Measurements from ENCODE around the gene LTA4H.
"Not testable (repeated sequence)": the region's sequence is repeated elsewhere in the genome, so short reads cannot be mapped to it uniquely, and the experiment has no call there.

The LTA4H gene

GRCh38 chr12:95970905-95971304 lies 64.5 kb downstream of the LTA4H start:
- Histone ChIP-seq H3K4me3 (ENCODE audit: low read depth, low read length) (no peak overlapping the region), H3K9me3 (ENCODE audit: control insufficient read depth, insufficient read depth, low read depth, low read length) (no peaks in the 10 kb centered on the region), H3K27ac (ENCODE audit: low read depth, low read length) (no peak overlapping the region), H3K4me1 (ENCODE audit: control insufficient read depth, insufficient read depth, low read length) (peaks cover 5% of the 10 kb centered on the region), H3K36me3 (ENCODE audit: control insufficient read depth, insufficient read depth, low read length) (no peaks in the 10 kb centered on the region), H3K9ac (ENCODE audit: low read length) (no peak overlapping the region), H3K27me3 (ENCODE audit: control insufficient read depth, insufficient read depth, low read length) (no peaks in the 10 kb centered on the region)

- H3K36me3 ChIP-seq (ENCODE audit: control insufficient read depth, insufficient read depth, low read length); H3K9me3 ChIP-seq (ENCODE audit: control insufficient read depth, insufficient read depth, low read depth, low read length); H3K9ac ChIP-seq (ENCODE audit: low read length); H3K27me3 ChIP-seq (ENCODE audit: control insufficient read depth, insufficient read depth, low read length); H3K27ac ChIP-seq (ENCODE audit: low read depth, low read length); H3K4me3 ChIP-seq (ENCODE audit: low read depth, low read length); H3K4me1 ChIP-seq (ENCODE audit: control insufficient read depth, insufficient read depth, low read length): not testable (repeated sequence)
These were observed 66.3 kb downstream of the LTA4H start for GRCh38 chr12:95969116-95969515.

GRCh38 chr12:95967301-95967700 lies 68.1 kb downstream of the LTA4H start:
- H3K27ac ChIP-seq (ENCODE audit: low read depth, low read length): no peak overlapping the region

GRCh38 chr12:95966287-95966870 lies 69.0 kb downstream of the LTA4H start:
- no peak overlapping the region for H3K27ac ChIP-seq (ENCODE audit: low read depth, low read length)
- peaks cover 5% of the 10 kb centered on the region for H3K4me1 ChIP-seq (ENCODE audit: control insufficient read depth, insufficient read depth, low read length)
- H3K9me3 ChIP-seq (ENCODE audit: control insufficient read depth, insufficient read depth, low read depth, low read length): no peaks in the 10 kb centered on the region
- no peaks in the 10 kb centered on the region for H3K27me3 ChIP-seq (ENCODE audit: control insufficient read depth, insufficient read depth, low read length)
- no peak overlapping the region for H3K4me3 ChIP-seq (ENCODE audit: low read depth, low read length)
- H3K36me3 ChIP-seq (ENCODE audit: control insufficient read depth, insufficient read depth, low read length): no peaks in the 10 kb centered on the region
- H3K9ac ChIP-seq (ENCODE audit: low read length): no peak overlapping the region

More at GRCh38 chr12:95967301-95967700, 68.1 kb downstream of the LTA4H start:
- Histone ChIP-seq H3K36me3 (ENCODE audit: control insufficient read depth, insufficient read depth, low read length) (no peaks in the 10 kb centered on the region), H3K4me1 (ENCODE audit: control insufficient read depth, insufficient read depth, low read length) (peaks cover 5% of the 10 kb centered on the region), H3K9me3 (ENCODE audit: control insufficient read depth, insufficient read depth, low read depth, low read length) (no peaks in the 10 kb centered on the region), H3K4me3 (ENCODE audit: low read depth, low read length) (no peak overlapping the region), H3K9ac (ENCODE audit: low read length) (no peak overlapping the region), H3K27me3 (ENCODE audit: control insufficient read depth, insufficient read depth, low read length) (no peaks in the 10 kb centered on the region)

DNA sequence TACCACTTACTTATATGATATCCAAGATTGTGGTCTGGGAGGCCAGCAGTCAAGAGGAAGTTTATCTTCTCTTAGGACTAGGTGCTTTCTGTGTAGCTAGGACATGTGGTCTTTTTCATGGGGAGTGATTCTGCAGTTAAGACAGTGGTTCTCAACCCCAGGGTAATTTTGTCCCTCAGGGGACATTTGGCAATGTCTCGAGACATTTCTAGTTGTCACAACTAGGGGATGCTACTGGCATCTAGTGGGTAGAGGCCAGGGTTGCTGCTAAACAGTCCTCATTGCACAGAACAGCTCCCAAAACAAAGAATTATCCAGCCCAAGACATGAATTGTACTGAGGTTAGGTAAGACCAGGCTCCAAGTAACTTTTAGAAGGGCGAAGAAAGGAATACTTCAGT lies 72.3 kb downstream of the LTA4H start:
- Histone ChIP-seq H3K9me3 (ENCODE audit: control insufficient read depth, insufficient read depth, low read depth, low read length) (no peaks in the 10 kb centered on the region), H3K4me3 (ENCODE audit: low read depth, low read length) (no peak overlapping the region), H3K9ac (ENCODE audit: low read length) (no peak overlapping the region), H3K27me3 (ENCODE audit: control insufficient read depth, insufficient read depth, low read length) (no peaks in the 10 kb centered on the region), H3K4me1 (ENCODE audit: control insufficient read depth, insufficient read depth, low read length) (no peaks in the 10 kb centered on the region), H3K36me3 (ENCODE audit: control insufficient read depth, insufficient read depth, low read length) (no peaks in the 10 kb centered on the region), H3K27ac (ENCODE audit: low read depth, low read length) (no peak overlapping the region)

DNA sequence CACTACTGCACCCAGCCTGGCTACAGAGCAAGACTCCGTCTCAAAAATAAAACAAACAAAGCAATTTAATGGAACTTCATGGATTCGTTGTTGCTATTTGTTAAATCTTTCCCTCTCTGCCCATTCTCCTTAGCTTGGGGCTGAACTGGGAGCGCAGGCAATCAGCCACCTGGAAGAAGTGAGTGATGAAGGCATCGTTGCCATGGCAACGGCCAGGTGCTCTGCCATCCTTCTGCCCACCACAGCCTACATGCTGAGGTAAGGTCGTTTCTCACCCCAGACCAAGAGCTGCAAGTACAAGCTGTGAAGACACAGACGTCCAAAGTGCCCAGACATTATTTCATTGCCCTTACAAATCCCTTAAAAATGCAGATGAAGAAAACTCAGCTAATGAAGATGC lies 73.2 kb downstream of the LTA4H start:
- H3K9me3 ChIP-seq (ENCODE audit: control insufficient read depth, insufficient read depth, low read depth, low read length): no peaks in the 10 kb centered on the region
- no peak overlapping the region for H3K27ac ChIP-seq (ENCODE audit: low read depth, low read length)
- no peak overlapping the region for H3K4me3 ChIP-seq (ENCODE audit: low read depth, low read length)
- H3K4me1 ChIP-seq (ENCODE audit: control insufficient read depth, insufficient read depth, low read length): no peaks in the 10 kb centered on the region
- no peaks in the 10 kb centered on the region for H3K27me3 ChIP-seq (ENCODE audit: control insufficient read depth, insufficient read depth, low read length)
- H3K36me3 ChIP-seq (ENCODE audit: control insufficient read depth, insufficient read depth, low read length): no peaks in the 10 kb centered on the region
- no peak overlapping the region for H3K9ac ChIP-seq (ENCODE audit: low read length)

DNA sequence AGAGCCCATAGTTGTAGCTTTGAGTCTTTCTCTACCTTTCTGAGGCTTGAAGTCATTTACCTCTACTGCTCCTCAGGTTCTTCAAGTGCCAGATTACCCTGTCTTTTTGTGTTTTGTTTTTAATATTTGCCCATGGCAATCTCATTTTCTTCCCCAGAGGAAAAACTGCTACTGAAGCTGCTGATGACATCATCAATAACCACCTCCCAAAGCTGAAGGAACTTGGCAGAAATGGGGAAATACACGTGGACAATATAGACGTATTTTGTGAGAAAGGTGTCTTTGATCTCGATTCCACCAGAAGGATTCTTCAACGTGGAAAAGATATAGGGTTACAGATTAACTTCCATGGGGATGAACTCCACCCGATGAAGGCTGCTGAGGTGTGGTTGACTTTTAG lies 75.1 kb downstream of the LTA4H start:
- Histone ChIP-seq H3K36me3 (ENCODE audit: control insufficient read depth, insufficient read depth, low read length) (no peaks in the 10 kb centered on the region), H3K9me3 (ENCODE audit: control insufficient read depth, insufficient read depth, low read depth, low read length) (no peaks in the 10 kb centered on the region), H3K27me3 (ENCODE audit: control insufficient read depth, insufficient read depth, low read length) (no peaks in the 10 kb centered on the region), H3K9ac (ENCODE audit: low read length) (no peak overlapping the region), H3K4me3 (ENCODE audit: low read depth, low read length) (no peak overlapping the region), H3K27ac (ENCODE audit: low read depth, low read length) (no peak overlapping the region), H3K4me1 (ENCODE audit: control insufficient read depth, insufficient read depth, low read length) (no peaks in the 10 kb centered on the region)

- Histone ChIP-seq H3K27me3 (ENCODE audit: control insufficient read depth, insufficient read depth, low read length) (no peaks in the 10 kb centered on the region), H3K9me3 (ENCODE audit: control insufficient read depth, insufficient read depth, low read depth, low read length) (no peaks in the 10 kb centered on the region), H3K36me3 (ENCODE audit: control insufficient read depth, insufficient read depth, low read length) (no peaks in the 10 kb centered on the region), H3K4me3 (ENCODE audit: low read depth, low read length) (no peak overlapping the region), H3K9ac (ENCODE audit: low read length) (no peak overlapping the region), H3K4me1 (ENCODE audit: control insufficient read depth, insufficient read depth, low read length) (no peaks in the 10 kb centered on the region), H3K27ac (ENCODE audit: low read depth, low read length) (no peak overlapping the region)
These were observed 76.3 kb downstream of the LTA4H start for GRCh38 chr12:95959107-95959506.

GRCh38 chr12:95956557-95957145 lies 78.7 kb downstream of the LTA4H start:
- Histone ChIP-seq H3K27me3 (ENCODE audit: control insufficient read depth, insufficient read depth, low read length) (no peaks in the 10 kb centered on the region), H3K9me3 (ENCODE audit: control insufficient read depth, insufficient read depth, low read depth, low read length) (no peaks in the 10 kb centered on the region), H3K4me1 (ENCODE audit: control insufficient read depth, insufficient read depth, low read length) (no peaks in the 10 kb centered on the region), H3K9ac (ENCODE audit: low read length) (no peak overlapping the region), H3K4me3 (ENCODE audit: low read depth, low read length) (no peak overlapping the region), H3K36me3 (ENCODE audit: control insufficient read depth, insufficient read depth, low read length) (no peaks in the 10 kb centered on the region), H3K27ac (ENCODE audit: low read depth, low read length) (no peak overlapping the region)

GRCh38 chr12:95955549-95956159 lies 79.7 kb downstream of the LTA4H start:
- Histone ChIP-seq H3K9ac (ENCODE audit: low read length) (no peak overlapping the region), H3K36me3 (ENCODE audit: control insufficient read depth, insufficient read depth, low read length) (no peaks in the 10 kb centered on the region), H3K27ac (ENCODE audit: low read depth, low read length) (no peak overlapping the region), H3K4me3 (ENCODE audit: low read depth, low read length) (no peak overlapping the region), H3K9me3 (ENCODE audit: control insufficient read depth, insufficient read depth, low read depth, low read length) (no peaks in the 10 kb centered on the region), H3K4me1 (ENCODE audit: control insufficient read depth, insufficient read depth, low read length) (no peaks in the 10 kb centered on the region), H3K27me3 (ENCODE audit: control insufficient read depth, insufficient read depth, low read length) (no peaks in the 10 kb centered on the region)

DNA sequence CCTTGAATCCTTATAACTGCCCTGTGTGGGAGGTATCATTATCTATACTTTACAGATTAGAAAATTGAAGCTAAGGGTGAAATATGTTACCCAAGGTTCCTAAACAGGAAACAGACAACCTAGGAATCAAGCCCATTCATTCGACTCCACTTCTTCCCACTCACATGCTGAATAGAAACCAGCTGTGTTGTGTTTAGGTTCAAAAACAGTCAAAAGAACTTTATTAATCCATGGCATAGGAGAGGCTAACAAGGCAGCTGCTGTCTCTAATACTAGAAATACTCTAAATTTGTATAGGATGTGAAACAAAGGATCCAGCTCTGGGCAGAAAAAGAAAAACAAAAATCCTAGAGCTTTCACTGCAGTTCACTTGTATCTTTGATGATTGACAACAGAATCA lies 82.4 kb downstream of the LTA4H start:
- no peaks in the 10 kb centered on the region for H3K4me1 ChIP-seq (ENCODE audit: control insufficient read depth, insufficient read depth, low read length)
- no peaks in the 10 kb centered on the region for H3K27me3 ChIP-seq (ENCODE audit: control insufficient read depth, insufficient read depth, low read length)
- no peak overlapping the region for H3K27ac ChIP-seq (ENCODE audit: low read depth, low read length)
- no peaks in the 10 kb centered on the region for H3K9me3 ChIP-seq (ENCODE audit: control insufficient read depth, insufficient read depth, low read depth, low read length)
- no peak overlapping the region for H3K9ac ChIP-seq (ENCODE audit: low read length)
- H3K36me3 ChIP-seq (ENCODE audit: control insufficient read depth, insufficient read depth, low read length): no peaks in the 10 kb centered on the region
- no peak overlapping the region for H3K4me3 ChIP-seq (ENCODE audit: low read depth, low read length)

Data from HUES6 (cell line).